Measurements from ENCODE around the gene RABL6.
"Not testable (repeated sequence)": the region's sequence is repeated elsewhere in the genome, so short reads cannot be mapped to it uniquely, and the experiment has no call there.

Gene RABL6

GRCh38 chr9:136802321-136802720 is 5.4 kb upstream of the RABL6 start:
- Histone ChIP-seq H3K4me1 (peaks cover 17% of the 10 kb centered on the region), H3K36me3 (no peaks in the 10 kb centered on the region)
- TF ChIP-seq, protein P1, sequence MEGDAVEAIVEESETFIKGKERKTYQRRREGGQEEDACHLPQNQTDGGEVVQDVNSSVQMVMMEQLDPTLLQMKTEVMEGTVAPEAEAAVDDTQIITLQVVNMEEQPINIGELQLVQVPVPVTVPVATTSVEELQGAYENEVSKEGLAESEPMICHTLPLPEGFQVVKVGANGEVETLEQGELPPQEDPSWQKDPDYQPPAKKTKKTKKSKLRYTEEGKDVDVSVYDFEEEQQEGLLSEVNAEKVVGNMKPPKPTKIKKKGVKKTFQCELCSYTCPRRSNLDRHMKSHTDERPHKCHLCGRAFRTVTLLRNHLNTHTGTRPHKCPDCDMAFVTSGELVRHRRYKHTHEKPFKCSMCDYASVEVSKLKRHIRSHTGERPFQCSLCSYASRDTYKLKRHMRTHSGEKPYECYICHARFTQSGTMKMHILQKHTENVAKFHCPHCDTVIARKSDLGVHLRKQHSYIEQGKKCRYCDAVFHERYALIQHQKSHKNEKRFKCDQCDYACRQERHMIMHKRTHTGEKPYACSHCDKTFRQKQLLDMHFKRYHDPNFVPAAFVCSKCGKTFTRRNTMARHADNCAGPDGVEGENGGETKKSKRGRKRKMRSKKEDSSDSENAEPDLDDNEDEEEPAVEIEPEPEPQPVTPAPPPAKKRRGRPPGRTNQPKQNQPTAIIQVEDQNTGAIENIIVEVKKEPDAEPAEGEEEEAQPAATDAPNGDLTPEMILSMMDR (IDR thresholded peaks at IDR 0.05; ENCODE audit: low read depth, low read length): no peak

GRCh38 chr9:136803009-136803550 is 4.7 kb upstream of the RABL6 start:
- H3K4me3 ChIP-seq (ENCODE audit: low read depth, low read length); H3K36me3 ChIP-seq; H3K27me3 ChIP-seq; H3K9me3 ChIP-seq; DNase-seq: not testable (repeated sequence)
- peaks cover 12% of the 10 kb centered on the region for H3K4me1 ChIP-seq

More at GRCh38 chr9:136802321-136802720, 5.4 kb upstream of the RABL6 start:
- H3K4me3 ChIP-seq (ENCODE audit: low read depth, low read length): no peak overlapping the region
- no peaks in the 10 kb centered on the region for H3K9me3 ChIP-seq
- DNase-seq: no peak
- H3K27me3 ChIP-seq: no peaks in the 10 kb centered on the region

DNA sequence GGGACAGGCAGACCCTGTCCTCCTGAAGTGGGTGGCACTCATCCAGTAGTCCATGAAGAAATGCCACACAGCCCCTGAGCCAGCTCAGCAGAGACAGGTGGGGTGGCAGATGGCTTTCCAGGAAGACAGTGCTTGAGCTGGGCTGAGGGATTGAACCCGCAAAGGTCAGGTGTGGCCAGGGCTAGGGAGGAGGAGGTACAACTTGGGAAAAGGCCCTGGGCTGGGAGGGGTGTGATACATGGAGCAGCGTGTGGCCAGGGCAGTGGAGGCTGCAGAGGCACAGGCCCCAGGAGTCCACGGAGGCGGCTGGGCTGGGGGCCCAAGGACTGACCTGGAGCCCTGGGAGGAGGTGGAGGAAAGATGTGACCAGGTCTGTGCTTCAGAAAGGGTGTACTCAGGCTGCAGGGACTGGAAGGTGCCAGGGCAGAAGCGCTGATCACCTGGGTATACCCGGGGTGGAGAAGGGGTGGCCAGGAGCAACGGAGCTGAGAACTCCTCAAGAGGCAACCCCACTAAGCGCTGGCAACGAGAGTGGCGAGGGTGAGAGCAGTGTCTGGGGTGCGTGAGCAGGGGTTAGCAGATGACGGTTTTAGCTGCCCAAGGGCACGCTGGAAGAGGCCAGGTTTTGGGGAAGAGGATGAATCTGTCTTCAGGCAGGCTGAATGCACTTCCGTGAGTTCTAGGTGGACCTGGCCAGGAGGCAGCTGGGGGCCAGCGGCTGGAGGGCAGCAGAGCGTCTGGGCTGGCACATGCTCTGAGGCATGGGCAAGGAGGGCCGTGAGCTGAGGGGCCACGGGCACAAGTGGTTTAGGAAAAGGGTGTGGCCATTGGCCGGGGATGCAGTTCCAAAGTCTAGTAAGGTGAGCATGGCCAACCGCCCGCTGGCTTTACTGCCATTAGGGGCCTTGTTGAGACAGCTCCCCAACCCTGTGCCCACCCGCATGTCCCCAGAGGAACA is 3.9 kb upstream of the RABL6 start:
- Histone ChIP-seq H3K36me3 (peaks cover 3% of the 10 kb centered on the region), H3K4me3 (ENCODE audit: low read depth, low read length) (no peak overlapping the region), H3K9me3 (no peaks in the 10 kb centered on the region), H3K27me3 (no peaks in the 10 kb centered on the region), H3K4me1 (peaks cover 12% of the 10 kb centered on the region)
- no peak for DNase-seq
- TF ChIP-seq, protein P1 (IDR thresholded peaks at IDR 0.05; ENCODE audit: low read depth, low read length): no peak

DNA sequence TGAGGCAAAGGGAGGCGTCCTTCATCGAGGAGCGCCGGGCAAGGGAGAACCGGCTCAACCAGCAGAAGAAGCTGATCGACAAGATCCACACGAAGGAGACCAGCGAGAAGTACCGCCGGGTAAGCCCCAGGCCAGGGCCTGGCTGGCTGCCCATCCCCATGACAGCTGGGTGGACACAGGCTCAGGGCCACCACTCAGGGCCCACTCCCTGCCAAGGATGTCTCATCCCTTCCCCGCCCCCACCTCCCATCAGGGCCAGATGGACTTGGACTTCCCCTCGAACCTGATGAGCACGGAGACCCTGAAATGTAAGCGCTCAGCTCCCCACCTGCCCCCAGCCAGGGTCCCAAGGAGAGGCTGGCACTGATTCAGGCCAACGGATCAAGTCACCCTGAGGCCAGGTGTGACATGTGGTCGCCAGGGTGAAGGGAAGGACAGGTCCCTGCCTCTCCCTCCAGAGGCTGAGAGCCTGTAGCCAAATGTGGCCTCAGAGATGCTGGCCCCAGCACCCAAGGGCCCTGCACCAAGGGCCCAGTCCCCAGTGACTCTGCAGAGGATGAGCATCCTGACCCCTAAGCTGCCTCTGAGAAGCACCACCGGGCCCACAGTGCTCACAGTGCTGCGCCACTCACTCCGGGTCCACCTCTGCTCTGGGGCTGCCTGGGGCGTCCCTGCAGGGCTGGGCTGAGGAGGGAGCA is 3.1 kb upstream of the RABL6 start:
- Histone ChIP-seq H3K4me1 (peaks cover 6% of the 10 kb centered on the region), H3K9me3 (no peaks in the 10 kb centered on the region), H3K36me3 (peaks cover 10% of the 10 kb centered on the region), H3K27me3 (no peaks in the 10 kb centered on the region), H3K4me3 (ENCODE audit: low read depth, low read length) (no peak overlapping the region)
- no peak for DNase-seq
- TF ChIP-seq, protein P1 (IDR thresholded peaks at IDR 0.05; ENCODE audit: low read depth, low read length): no peak

DNA sequence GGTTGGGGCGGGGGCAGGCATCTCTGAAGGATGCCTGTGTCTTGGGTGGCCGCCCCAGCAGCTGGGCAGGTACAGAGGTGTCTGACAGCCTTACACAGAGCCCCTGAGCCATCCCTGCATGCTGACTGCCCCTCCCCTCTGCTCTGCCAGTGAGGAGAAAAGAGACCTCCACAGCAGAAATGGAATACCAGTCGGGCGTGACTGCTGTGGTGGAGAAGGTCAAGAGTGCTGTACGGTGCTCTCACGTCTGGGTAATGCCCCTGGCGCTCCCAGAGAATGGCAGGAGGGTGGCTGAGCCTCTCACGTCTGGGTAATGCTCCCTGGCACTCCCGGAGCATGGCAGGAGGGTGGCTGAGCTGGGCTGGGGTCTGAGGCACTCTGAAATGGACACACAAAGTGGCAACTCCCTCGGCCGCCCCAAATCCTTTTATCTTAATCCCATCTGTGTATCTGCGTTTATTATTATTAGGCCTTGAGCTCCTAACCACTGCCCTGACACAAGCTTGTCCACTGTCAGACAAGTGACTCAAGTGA is 2.5 kb upstream of the RABL6 start:
- H3K4me3 ChIP-seq (ENCODE audit: low read depth, low read length): no peak overlapping the region
- H3K4me1 ChIP-seq: peaks cover 4% of the 10 kb centered on the region; the same call in 1 of the 2 replicates
- TF ChIP-seq, protein P1 (IDR thresholded peaks at IDR 0.05; ENCODE audit: low read depth, low read length): no peak
- no peaks in the 10 kb centered on the region for H3K9me3 ChIP-seq
- DNase-seq: no peak
- H3K27me3 ChIP-seq: no peaks in the 10 kb centered on the region
- peaks cover 16% of the 10 kb centered on the region for H3K36me3 ChIP-seq

DNA sequence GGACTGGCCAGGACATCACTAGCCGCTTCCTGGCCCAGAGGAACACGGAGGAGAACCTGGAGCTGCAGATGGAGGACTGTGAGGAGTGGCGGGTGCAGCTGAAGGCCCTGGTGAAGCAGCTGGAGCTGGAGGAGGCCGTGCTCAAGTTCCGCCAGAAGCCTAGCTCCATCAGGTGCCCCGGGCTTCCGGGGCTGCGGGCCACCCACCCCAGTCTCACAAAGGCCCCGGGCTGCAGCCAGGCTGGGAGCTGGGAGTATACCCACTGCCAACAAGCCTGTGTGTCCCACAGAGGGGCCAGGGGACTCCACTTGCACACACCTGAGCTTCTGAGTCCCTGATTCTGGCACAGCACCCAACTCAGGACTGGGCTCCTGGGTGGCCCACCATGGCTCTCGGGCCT is 1.7 kb upstream of the RABL6 start:
- peaks cover 24% of the 10 kb centered on the region for H3K36me3 ChIP-seq
- no peak for DNase-seq
- H3K27me3 ChIP-seq: no peaks in the 10 kb centered on the region
- H3K9me3 ChIP-seq: no peaks in the 10 kb centered on the region
- H3K4me3 ChIP-seq (ENCODE audit: low read depth, low read length): no peak overlapping the region
- H3K4me1 ChIP-seq: no peaks in the 10 kb centered on the region; the same call in none of the 2 replicates
- TF ChIP-seq, protein P1 (IDR thresholded peaks at IDR 0.05; ENCODE audit: low read depth, low read length): no peak

Measured in BE2C (cell line).